Liver (tissue), 3 donors: ENCODE data around the gene GTF3C5.

ENCODE experiments used
- FOXA1 ChIP-seq: IDR thresholded peaks from 2 replicates; pipeline ENCODE4 v1.6.1; 2016; ENCODE audit warnings: antibody characterized with exemption
- GABPA ChIP-seq, 2 donors: IDR thresholded peaks in 1 of 2; conservative IDR thresholded peaks in 1 of 2; 2 replicates each; pipeline ENCODE4 v1.6.1; 2016; ENCODE audit warnings: antibody characterized with exemption in 2 of 2, mild to moderate bottlenecking in 1 of 2, moderate library complexity in 1 of 2
- JUND ChIP-seq, 2 donors: IDR thresholded peaks; 2 replicates each; pipeline ENCODE4 v1.6.1; 2016; ENCODE audit warnings: antibody characterized with exemption in 2 of 2
- MAX ChIP-seq: IDR thresholded peaks from 2 replicates; pipeline ENCODE4 v1.6.1; 2016; ENCODE audit warnings: antibody characterized with exemption
- RAD21 ChIP-seq, 2 donors: IDR thresholded peaks; 2 replicates each; pipeline ENCODE4 v1.6.1; 2016; ENCODE audit warnings: antibody characterized with exemption in 2 of 2, mild to moderate bottlenecking in 2 of 2
- SP1 ChIP-seq: IDR thresholded peaks from 2 replicates; pipeline ENCODE4 v1.6.1; 2018; ENCODE audit warnings: antibody characterized with exemption, mild to moderate bottlenecking
- TAF1 ChIP-seq: conservative IDR thresholded peaks from 2 replicates; pipeline ENCODE4 v1.6.1; 2016; ENCODE audit warnings: antibody characterized with exemption, mild to moderate bottlenecking
- YY1 ChIP-seq: IDR thresholded peaks from 2 replicates; pipeline ENCODE4 v1.6.1; 2016; ENCODE audit warnings: antibody characterized with exemption, mild to moderate bottlenecking
- TF ChIP-seq, protein P1 (sequence below): fragments of 150-350 bp; IDR thresholded peaks from 2 replicates; pipeline ENCODE4 v1.5.1; 2017; ENCODE audit warnings: improper control_type of control experiment, low read depth, low read length; ENCODE audit not compliant: missing input control
- TF ChIP-seq, protein P2 (sequence below): IDR thresholded peaks from 2 replicates; pipeline ENCODE4 v1.6.1; 2016; ENCODE audit warnings: antibody characterized with exemption, mild to moderate bottlenecking
- TF ChIP-seq, protein P3 (sequence below): IDR thresholded peaks from 2 replicates; pipeline ENCODE4 v1.6.1; 2016; ENCODE audit warnings: antibody characterized with exemption
- TF ChIP-seq, protein P4 (sequence below): IDR thresholded peaks from 2 replicates; pipeline ENCODE4 v1.6.1; 2016; ENCODE audit warnings: antibody characterized with exemption
- donor health status: healthy.
- donor health status: healthy.

- no peak for TF ChIP-seq TAF1
- TF ChIP-seq, protein P1, sequence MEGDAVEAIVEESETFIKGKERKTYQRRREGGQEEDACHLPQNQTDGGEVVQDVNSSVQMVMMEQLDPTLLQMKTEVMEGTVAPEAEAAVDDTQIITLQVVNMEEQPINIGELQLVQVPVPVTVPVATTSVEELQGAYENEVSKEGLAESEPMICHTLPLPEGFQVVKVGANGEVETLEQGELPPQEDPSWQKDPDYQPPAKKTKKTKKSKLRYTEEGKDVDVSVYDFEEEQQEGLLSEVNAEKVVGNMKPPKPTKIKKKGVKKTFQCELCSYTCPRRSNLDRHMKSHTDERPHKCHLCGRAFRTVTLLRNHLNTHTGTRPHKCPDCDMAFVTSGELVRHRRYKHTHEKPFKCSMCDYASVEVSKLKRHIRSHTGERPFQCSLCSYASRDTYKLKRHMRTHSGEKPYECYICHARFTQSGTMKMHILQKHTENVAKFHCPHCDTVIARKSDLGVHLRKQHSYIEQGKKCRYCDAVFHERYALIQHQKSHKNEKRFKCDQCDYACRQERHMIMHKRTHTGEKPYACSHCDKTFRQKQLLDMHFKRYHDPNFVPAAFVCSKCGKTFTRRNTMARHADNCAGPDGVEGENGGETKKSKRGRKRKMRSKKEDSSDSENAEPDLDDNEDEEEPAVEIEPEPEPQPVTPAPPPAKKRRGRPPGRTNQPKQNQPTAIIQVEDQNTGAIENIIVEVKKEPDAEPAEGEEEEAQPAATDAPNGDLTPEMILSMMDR = no peak
- TF ChIP-seq, protein P2, sequence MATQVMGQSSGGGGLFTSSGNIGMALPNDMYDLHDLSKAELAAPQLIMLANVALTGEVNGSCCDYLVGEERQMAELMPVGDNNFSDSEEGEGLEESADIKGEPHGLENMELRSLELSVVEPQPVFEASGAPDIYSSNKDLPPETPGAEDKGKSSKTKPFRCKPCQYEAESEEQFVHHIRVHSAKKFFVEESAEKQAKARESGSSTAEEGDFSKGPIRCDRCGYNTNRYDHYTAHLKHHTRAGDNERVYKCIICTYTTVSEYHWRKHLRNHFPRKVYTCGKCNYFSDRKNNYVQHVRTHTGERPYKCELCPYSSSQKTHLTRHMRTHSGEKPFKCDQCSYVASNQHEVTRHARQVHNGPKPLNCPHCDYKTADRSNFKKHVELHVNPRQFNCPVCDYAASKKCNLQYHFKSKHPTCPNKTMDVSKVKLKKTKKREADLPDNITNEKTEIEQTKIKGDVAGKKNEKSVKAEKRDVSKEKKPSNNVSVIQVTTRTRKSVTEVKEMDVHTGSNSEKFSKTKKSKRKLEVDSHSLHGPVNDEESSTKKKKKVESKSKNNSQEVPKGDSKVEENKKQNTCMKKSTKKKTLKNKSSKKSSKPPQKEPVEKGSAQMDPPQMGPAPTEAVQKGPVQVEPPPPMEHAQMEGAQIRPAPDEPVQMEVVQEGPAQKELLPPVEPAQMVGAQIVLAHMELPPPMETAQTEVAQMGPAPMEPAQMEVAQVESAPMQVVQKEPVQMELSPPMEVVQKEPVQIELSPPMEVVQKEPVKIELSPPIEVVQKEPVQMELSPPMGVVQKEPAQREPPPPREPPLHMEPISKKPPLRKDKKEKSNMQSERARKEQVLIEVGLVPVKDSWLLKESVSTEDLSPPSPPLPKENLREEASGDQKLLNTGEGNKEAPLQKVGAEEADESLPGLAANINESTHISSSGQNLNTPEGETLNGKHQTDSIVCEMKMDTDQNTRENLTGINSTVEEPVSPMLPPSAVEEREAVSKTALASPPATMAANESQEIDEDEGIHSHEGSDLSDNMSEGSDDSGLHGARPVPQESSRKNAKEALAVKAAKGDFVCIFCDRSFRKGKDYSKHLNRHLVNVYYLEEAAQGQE = no peak
- TF ChIP-seq RAD21 (IDR thresholded peaks at IDR 0.05) = no peak
- TF ChIP-seq, protein P3, sequence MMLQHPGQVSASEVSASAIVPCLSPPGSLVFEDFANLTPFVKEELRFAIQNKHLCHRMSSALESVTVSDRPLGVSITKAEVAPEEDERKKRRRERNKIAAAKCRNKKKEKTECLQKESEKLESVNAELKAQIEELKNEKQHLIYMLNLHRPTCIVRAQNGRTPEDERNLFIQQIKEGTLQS = no peak
- no peak for TF ChIP-seq YY1
- no peak for TF ChIP-seq MAX
- TF ChIP-seq FOXA1 = no peak
- no peak for TF ChIP-seq JUND (IDR thresholded peaks at IDR 0.05)
- TF ChIP-seq, protein P4, sequence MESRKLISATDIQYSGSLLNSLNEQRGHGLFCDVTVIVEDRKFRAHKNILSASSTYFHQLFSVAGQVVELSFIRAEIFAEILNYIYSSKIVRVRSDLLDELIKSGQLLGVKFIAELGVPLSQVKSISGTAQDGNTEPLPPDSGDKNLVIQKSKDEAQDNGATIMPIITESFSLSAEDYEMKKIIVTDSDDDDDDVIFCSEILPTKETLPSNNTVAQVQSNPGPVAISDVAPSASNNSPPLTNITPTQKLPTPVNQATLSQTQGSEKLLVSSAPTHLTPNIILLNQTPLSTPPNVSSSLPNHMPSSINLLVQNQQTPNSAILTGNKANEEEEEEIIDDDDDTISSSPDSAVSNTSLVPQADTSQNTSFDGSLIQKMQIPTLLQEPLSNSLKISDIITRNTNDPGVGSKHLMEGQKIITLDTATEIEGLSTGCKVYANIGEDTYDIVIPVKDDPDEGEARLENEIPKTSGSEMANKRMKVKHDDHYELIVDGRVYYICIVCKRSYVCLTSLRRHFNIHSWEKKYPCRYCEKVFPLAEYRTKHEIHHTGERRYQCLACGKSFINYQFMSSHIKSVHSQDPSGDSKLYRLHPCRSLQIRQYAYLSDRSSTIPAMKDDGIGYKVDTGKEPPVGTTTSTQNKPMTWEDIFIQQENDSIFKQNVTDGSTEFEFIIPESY = no peak
- TF ChIP-seq GABPA (IDR thresholded peaks at IDR 0.05 in 1 of 2, conservative IDR thresholded peaks at IDR 0.05 in 1 of 2) = no peak
- TF ChIP-seq SP1 = no peak
These were observed 13.9 kb downstream of the GTF3C5 start for GRCh38 chr9:133044661-133045060.
